H9 (cell line): ENCODE results near the gene SNX32. TPM values are rescaled to one million over a fixed set of nuclear protein-coding genes. Genes with fewer than 3 reads are reported as not detected.

Experiments used
- DNase-seq: peaks from one replicate; pipeline ENCODE4 v3.0.0-alpha.2; 2017
- H2AFZ ChIP-seq: one replicate; pipeline ENCODE4 v1.6.1; 2013; ENCODE audit warnings: mild to moderate bottlenecking, low read length, control low read depth, moderate library complexity
- H2AK5ac ChIP-seq: 2 replicates; pipeline ENCODE4 v1.6.1; 2013; ENCODE audit warnings: low read length, control low read depth, mixed read lengths; ENCODE audit not compliant: insufficient read length
- H2BK120ac ChIP-seq: one replicate; pipeline ENCODE4 v1.6.1; 2013; ENCODE audit warnings: low read depth, mild to moderate bottlenecking, low read length, control low read depth, inconsistent platforms; ENCODE audit not compliant: poor library complexity, severe bottlenecking
- H2BK12ac ChIP-seq: 2 replicates; pipeline ENCODE4 v1.6.1; 2013; ENCODE audit warnings: low read length, control low read depth, mixed read lengths, low read depth; ENCODE audit not compliant: insufficient read length
- H2BK15ac ChIP-seq: 2 replicates; pipeline ENCODE4 v1.6.1; 2013; ENCODE audit warnings: low read depth, low read length, control low read depth
- H2BK20ac ChIP-seq: one replicate; pipeline ENCODE4 v1.6.1; 2013; ENCODE audit warnings: low read depth, mild to moderate bottlenecking, low read length, control low read depth, inconsistent platforms; ENCODE audit not compliant: poor library complexity, severe bottlenecking
- H2BK5ac ChIP-seq: 2 replicates; pipeline ENCODE4 v1.6.1; 2013; ENCODE audit warnings: low read length, control low read depth, mixed read lengths; ENCODE audit not compliant: insufficient read length
- H3K14ac ChIP-seq: 2 replicates; pipeline ENCODE4 v1.6.1; 2013; ENCODE audit warnings: low read length, control low read depth; ENCODE audit not compliant: insufficient read depth
- H3K18ac ChIP-seq: 2 replicates; pipeline ENCODE4 v1.6.1; 2013; ENCODE audit warnings: low read depth, mild to moderate bottlenecking, mixed read lengths, low read length, control low read depth; ENCODE audit not compliant: insufficient read length
- H3K23ac ChIP-seq: 2 replicates; pipeline ENCODE4 v1.6.1; 2013; ENCODE audit warnings: low read length, control low read depth, mixed read lengths, low read depth; ENCODE audit not compliant: insufficient read length
- H3K23me2 ChIP-seq: 2 replicates; pipeline ENCODE4 v1.6.1; 2013; ENCODE audit warnings: low read depth, mild to moderate bottlenecking, mixed read lengths, low read length, control low read depth; ENCODE audit not compliant: insufficient read length, poor library complexity, severe bottlenecking
- H3K27ac ChIP-seq: 2 replicates; pipeline ENCODE4 v1.5.1; 2013; ENCODE audit warnings: low read length, control low read depth, mixed read lengths, low read depth; ENCODE audit not compliant: insufficient read length
- H3K27me3 ChIP-seq: 2 replicates; pipeline ENCODE4 v1.6.1; 2013; ENCODE audit warnings: low read length, control low read depth, inconsistent platforms; ENCODE audit not compliant: insufficient read depth
- H3K4ac ChIP-seq: 2 replicates; pipeline ENCODE4 v1.6.1; 2013; ENCODE audit warnings: low read depth, mild to moderate bottlenecking, control low read depth, inconsistent platforms, low read length, moderate library complexity
- H3K4me1 ChIP-seq: 2 replicates; pipeline ENCODE4 v1.6.1; 2013; ENCODE audit warnings: low read length, control low read depth, inconsistent platforms; ENCODE audit not compliant: insufficient read depth
- H3K4me2 ChIP-seq: 2 replicates; pipeline ENCODE4 v1.6.1; 2013; ENCODE audit warnings: low read length, control low read depth, mixed read lengths; ENCODE audit not compliant: insufficient read length, insufficient read depth
- H3K56ac ChIP-seq: 2 replicates; pipeline ENCODE4 v1.6.1; 2013; ENCODE audit warnings: low read depth, mild to moderate bottlenecking, mixed read lengths, low read length, control low read depth; ENCODE audit not compliant: insufficient read length
- H3K79me1 ChIP-seq: 2 replicates; pipeline ENCODE4 v1.6.1; 2013; ENCODE audit warnings: low read depth, mild to moderate bottlenecking, moderate library complexity, low read length, control low read depth, inconsistent platforms; ENCODE audit not compliant: insufficient read depth, poor library complexity, severe bottlenecking
- H3K79me2 ChIP-seq: 2 replicates; pipeline ENCODE4 v1.6.1; 2013; ENCODE audit warnings: low read length, control low read depth, inconsistent platforms; ENCODE audit not compliant: insufficient read depth
- H3K9ac ChIP-seq: 2 replicates; pipeline ENCODE4 v1.6.1; 2013; ENCODE audit warnings: low read length, control low read depth, mixed read lengths; ENCODE audit not compliant: insufficient read length; ENCODE audit errors: extremely low read depth
- H3K9me3 ChIP-seq: one replicate; pipeline ENCODE4 v1.6.1; 2013; ENCODE audit warnings: low read depth, low read length, inconsistent platforms; ENCODE audit not compliant: control insufficient read depth
- H3T11ph ChIP-seq: one replicate; pipeline ENCODE4 v1.6.1; 2013; ENCODE audit warnings: mild to moderate bottlenecking, low read length, control low read depth, inconsistent platforms
- H4K20me1 ChIP-seq: one replicate; pipeline ENCODE4 v1.6.1; 2013; ENCODE audit not compliant: control insufficient read depth, insufficient read length, insufficient read depth
- H4K5ac ChIP-seq: 2 replicates; pipeline ENCODE4 v1.6.1; 2013; ENCODE audit warnings: low read depth, mild to moderate bottlenecking, mixed read lengths, low read length, control low read depth; ENCODE audit not compliant: insufficient read length
- H4K8ac ChIP-seq: replicated peaks from 2 replicates; pipeline ENCODE4 v1.6.1; 2013; ENCODE audit warnings: low read length, control low read depth, mixed read lengths, low read depth; ENCODE audit not compliant: insufficient read length
- H4K91ac ChIP-seq: 2 replicates; pipeline ENCODE4 v1.6.1; 2013; ENCODE audit warnings: low read depth, mild to moderate bottlenecking, moderate library complexity, mixed read lengths, low read length, control low read depth; ENCODE audit not compliant: insufficient read length
- H3K27ac Mint-ChIP-seq, 3 experiments: 2 replicates in 2 of 3; 3 replicates in 1 of 3; pipeline ENCODE4 v1.8.0; 2020 to 2021; ENCODE audit warnings: mixed read lengths in 3 of 3, mild to moderate bottlenecking in 1 of 3, moderate library complexity in 1 of 3
- H3K27me3 Mint-ChIP-seq: 2 replicates; pipeline ENCODE4 v1.8.0; 2021; ENCODE audit warnings: low read depth, mild to moderate bottlenecking, moderate library complexity, mixed read lengths
- H3K36me3 Mint-ChIP-seq, 3 experiments: 2 replicates in 2 of 3; 3 replicates in 1 of 3; pipeline ENCODE4 v1.8.0; 2020 to 2021; ENCODE audit warnings: low read depth in 3 of 3, mixed read lengths in 3 of 3; ENCODE audit not compliant: insufficient read depth in 1 of 3
- H3K4me1 Mint-ChIP-seq, 2 experiments: 2 replicates each; pipeline ENCODE4 v1.8.0; 2020; ENCODE audit warnings: mixed read lengths in 2 of 2
- H3K4me3 Mint-ChIP-seq, 2 experiments: 2 replicates in 1 of 2; 3 replicates in 1 of 2; pipeline ENCODE4 v1.8.0; 2020 to 2021; ENCODE audit warnings: mild to moderate bottlenecking in 2 of 2, mixed read lengths in 2 of 2, moderate library complexity in 1 of 2
- H3K9me3 Mint-ChIP-seq, 2 experiments: 2 replicates in 1 of 2; 3 replicates in 1 of 2; pipeline ENCODE4 v1.8.0; 2020; ENCODE audit warnings: mild to moderate bottlenecking in 2 of 2, mixed read lengths in 2 of 2, moderate library complexity in 1 of 2
- WGBS: extraction: QIAGEN DNeasy Blood & Tissue Kit; methylation state at CpG from one replicate; pipeline ENCODE4 v1.1.7; 2013; ENCODE audit warnings: missing lambda C conversion rate, low lambda C conversion rate, mixed read lengths; ENCODE audit not compliant: insufficient read length; ENCODE audit errors: extremely low coverage; 5-methylcytosine and 5-hydroxymethylcytosine counted together
- total RNA-seq: library from RNA; stranded (reverse); gene quantifications from 2 replicates; pipeline ENCODE4 v1.2.1, GENCODE V29; 2021
- TF ChIP-seq, protein P1 (sequence below): fragments of 200-600 bp; sonication (generic); conservative IDR thresholded peaks from 3 replicates; pipeline ENCODE4 v1.8.0; 2021; ENCODE audit warnings: antibody characterized with exemption, mild to moderate bottlenecking

SNX32 gene
- total RNA-seq, 1 experiment from 2014 or later: 1.2 TPM

DNA sequence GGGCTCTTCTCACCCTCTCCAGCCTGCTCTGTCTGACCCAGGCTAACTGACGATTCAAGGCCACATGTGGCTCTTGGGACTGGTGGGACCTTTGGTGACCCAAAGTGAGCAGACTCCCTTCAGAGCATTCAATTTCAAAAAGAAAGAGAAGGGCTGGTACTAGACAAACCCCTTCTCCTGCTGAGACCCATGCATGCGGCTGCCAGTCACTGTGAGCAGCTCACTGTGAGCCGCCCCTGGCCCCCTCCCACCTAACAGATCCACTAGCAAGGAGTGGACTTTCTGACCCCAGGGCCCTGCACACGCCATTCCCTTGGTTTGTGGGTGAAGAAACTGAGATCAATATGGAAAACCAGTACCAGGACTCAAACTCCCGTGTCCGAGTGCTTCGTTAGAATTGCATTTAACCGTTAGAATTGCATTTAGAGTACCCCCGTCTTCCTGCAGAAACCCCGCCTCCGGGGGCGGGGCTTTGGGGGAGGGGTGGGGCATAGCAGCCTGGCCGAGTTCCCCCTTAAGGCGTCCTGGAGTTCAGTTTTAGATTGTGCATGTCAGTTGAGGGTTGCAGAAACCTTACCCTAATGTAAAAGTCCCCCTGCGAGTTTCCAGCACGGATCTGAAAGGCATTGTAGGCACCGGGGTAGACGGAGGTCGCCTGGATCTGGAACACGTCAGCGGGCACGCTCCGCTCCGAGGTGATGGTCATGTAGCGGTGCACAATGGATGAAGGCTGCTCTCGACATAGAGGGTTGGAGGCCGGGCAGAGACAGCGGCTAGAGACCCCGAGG is 33.7 kb downstream of the SNX32 start:
- H4K5ac ChIP-seq: no peak overlapping the region
- peaks cover 7% of the 10 kb centered on the region for H3K27me3 Mint-ChIP-seq
- no CpG with 5 or more reads among the region's 29 CpGs for WGBS

More for the DNA sequence above, 33.7 kb downstream of the SNX32 start:
- H4K8ac ChIP-seq: no peak overlapping the region
- H2AK5ac ChIP-seq: no peak overlapping the region
- Mint-ChIP-seq H3K4me3 (peak overlapping the region; percentile 77 to 90), H3K27ac (peak overlapping the region in 2 of 3 experiments; percentile 54 to 89; a peak in 3 of 7 replicates), H3K9me3 (no peaks in the 10 kb centered on the region), H3K36me3 (peaks cover 18 to 33% (median 32%) of the 10 kb centered on the region in 3 experiments; a peak in 6 of 7 replicates), H3K4me1 (peaks cover 13 to 14% of the 10 kb centered on the region in 2 experiments)
- peak; percentile 66 for DNase-seq
- H3K9ac ChIP-seq: no peak overlapping the region
- no peak overlapping the region for H2BK5ac ChIP-seq
- no peak overlapping the region for H2BK120ac ChIP-seq
- H3K23ac ChIP-seq: no peak overlapping the region
- peak overlapping the region; percentile 67 for H3K4me2 ChIP-seq
- H3T11ph ChIP-seq: no peak overlapping the region
- no peaks in the 10 kb centered on the region for H3K4me1 ChIP-seq
- no peaks in the 10 kb centered on the region for H3K9me3 ChIP-seq
- no peaks in the 10 kb centered on the region; the same call in 1 of the 2 replicates for H3K27me3 ChIP-seq
- no peak overlapping the region for H2BK12ac ChIP-seq
- H3K14ac ChIP-seq: no peak overlapping the region
- no peak overlapping the region for H2AFZ ChIP-seq
- H2BK20ac ChIP-seq: no peak overlapping the region
- H3K27ac ChIP-seq: no peak overlapping the region
- H3K79me2 ChIP-seq: no peaks in the 10 kb centered on the region
- no peak overlapping the region for H2BK15ac ChIP-seq
- no peaks in the 10 kb centered on the region for H3K23me2 ChIP-seq
- H3K56ac ChIP-seq: no peak overlapping the region
- H3K18ac ChIP-seq: no peak overlapping the region
- H3K79me1 ChIP-seq: no peaks in the 10 kb centered on the region
- TF ChIP-seq, protein P1, sequence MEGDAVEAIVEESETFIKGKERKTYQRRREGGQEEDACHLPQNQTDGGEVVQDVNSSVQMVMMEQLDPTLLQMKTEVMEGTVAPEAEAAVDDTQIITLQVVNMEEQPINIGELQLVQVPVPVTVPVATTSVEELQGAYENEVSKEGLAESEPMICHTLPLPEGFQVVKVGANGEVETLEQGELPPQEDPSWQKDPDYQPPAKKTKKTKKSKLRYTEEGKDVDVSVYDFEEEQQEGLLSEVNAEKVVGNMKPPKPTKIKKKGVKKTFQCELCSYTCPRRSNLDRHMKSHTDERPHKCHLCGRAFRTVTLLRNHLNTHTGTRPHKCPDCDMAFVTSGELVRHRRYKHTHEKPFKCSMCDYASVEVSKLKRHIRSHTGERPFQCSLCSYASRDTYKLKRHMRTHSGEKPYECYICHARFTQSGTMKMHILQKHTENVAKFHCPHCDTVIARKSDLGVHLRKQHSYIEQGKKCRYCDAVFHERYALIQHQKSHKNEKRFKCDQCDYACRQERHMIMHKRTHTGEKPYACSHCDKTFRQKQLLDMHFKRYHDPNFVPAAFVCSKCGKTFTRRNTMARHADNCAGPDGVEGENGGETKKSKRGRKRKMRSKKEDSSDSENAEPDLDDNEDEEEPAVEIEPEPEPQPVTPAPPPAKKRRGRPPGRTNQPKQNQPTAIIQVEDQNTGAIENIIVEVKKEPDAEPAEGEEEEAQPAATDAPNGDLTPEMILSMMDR: no peak
- no peak overlapping the region for H3K4ac ChIP-seq
- H4K91ac ChIP-seq: no peak overlapping the region
- H4K20me1 ChIP-seq: no peaks in the 10 kb centered on the region
